Mesothelial cell of epicardium (in vitro differentiated cells): Measurements from ENCODE around the gene LRCH3. TPM values are rescaled to one million over a fixed set of nuclear protein-coding genes. Genes with fewer than 3 reads are reported as not detected.
A peak's percentile ranks its signal among the peaks of the same experiment; 100 is the strongest.

ENCODE experiments used
- DNase-seq, 2 experiments: peaks; one replicate each; pipeline ENCODE4 v3.0.0; 2021; ENCODE audit warnings: low spot score in 2 of 2; ENCODE audit not compliant: unreplicated experiment in 2 of 2
- H3K27ac Mint-ChIP-seq: 2 replicates; pipeline ENCODE4 v1.8.0; 2021; ENCODE audit warnings: mixed read lengths
- H3K27me3 Mint-ChIP-seq: 2 replicates; pipeline ENCODE4 v1.8.0; 2021; ENCODE audit warnings: low read depth, mixed read lengths
- H3K36me3 Mint-ChIP-seq: 2 replicates; pipeline ENCODE4 v1.8.0; 2021; ENCODE audit warnings: mixed read lengths
- H3K4me1 Mint-ChIP-seq: 2 replicates; pipeline ENCODE4 v1.8.0; 2021; ENCODE audit warnings: mixed read lengths
- H3K4me3 Mint-ChIP-seq: 2 replicates; pipeline ENCODE4 v1.8.0; 2021; ENCODE audit warnings: mild to moderate bottlenecking, moderate library complexity, mixed read lengths
- H3K9me3 Mint-ChIP-seq: 2 replicates; pipeline ENCODE4 v1.8.0; 2021; ENCODE audit warnings: mixed read lengths
- CTCF ChIP-seq: fragments of 200-600 bp; sonication (generic); IDR thresholded peaks from one replicate; pipeline ENCODE4 v1.5.0; 2021; ENCODE audit warnings: antibody characterized with exemption; ENCODE audit not compliant: unreplicated experiment
- total RNA-seq: library from RNA; stranded (reverse); gene quantifications from 3 replicates; pipeline ENCODE4 v1.2.1, GENCODE V29; 2021

The LRCH3 gene
- total RNA-seq, 1 donor from 2014 or later = 82.6 TPM

- H3K27ac Mint-ChIP-seq = peak overlapping the region; percentile 68
- peak overlapping the region; percentile 45 for H3K4me3 Mint-ChIP-seq
- peaks cover 16% of the 10 kb centered on the region for H3K4me1 Mint-ChIP-seq
- H3K9me3 Mint-ChIP-seq = no peaks in the 10 kb centered on the region
- no peaks in the 10 kb centered on the region for H3K36me3 Mint-ChIP-seq
- no peak for DNase-seq
- H3K27me3 Mint-ChIP-seq = no peaks in the 10 kb centered on the region
- TF ChIP-seq CTCF = no peak
Observed at GRCh38 chr3:197793247-197793646, 2.2 kb downstream of the LRCH3 start.

GRCh38 chr3:197794115-197794514 lies 3.1 kb downstream of the LRCH3 start:
- Mint-ChIP-seq H3K27ac (no peak overlapping the region), H3K36me3 (no peaks in the 10 kb centered on the region), H3K4me3 (no peak overlapping the region), H3K9me3 (no peaks in the 10 kb centered on the region), H3K27me3 (no peaks in the 10 kb centered on the region), H3K4me1 (peaks cover 16% of the 10 kb centered on the region)
- TF ChIP-seq CTCF = no peak
- no peak for DNase-seq

- no peak for TF ChIP-seq CTCF
- H3K27ac Mint-ChIP-seq = no peak overlapping the region
- peaks cover 2% of the 10 kb centered on the region for H3K36me3 Mint-ChIP-seq
- no peak for DNase-seq
- H3K27me3 Mint-ChIP-seq = no peaks in the 10 kb centered on the region
- H3K4me1 Mint-ChIP-seq = peaks cover 16% of the 10 kb centered on the region
- no peak overlapping the region for H3K4me3 Mint-ChIP-seq
- no peaks in the 10 kb centered on the region for H3K9me3 Mint-ChIP-seq
Observed at GRCh38 chr3:197795200-197795599, 4.1 kb downstream of the LRCH3 start.

- no peak for TF ChIP-seq CTCF
- peak overlapping the region; percentile 36 for H3K27ac Mint-ChIP-seq
- no peak overlapping the region for H3K4me3 Mint-ChIP-seq
- no peaks in the 10 kb centered on the region for H3K27me3 Mint-ChIP-seq
- no peak for DNase-seq
- peaks cover 3% of the 10 kb centered on the region for H3K36me3 Mint-ChIP-seq
- peaks cover 16% of the 10 kb centered on the region for H3K4me1 Mint-ChIP-seq
- no peaks in the 10 kb centered on the region for H3K9me3 Mint-ChIP-seq
Observed at GRCh38 chr3:197796087-197796486, 5.0 kb downstream of the LRCH3 start.

GRCh38 chr3:197798863-197799262 lies 7.8 kb downstream of the LRCH3 start:
- DNase-seq = no peak

More at GRCh38 chr3:197798863-197799262, 7.8 kb downstream of the LRCH3 start:
- peaks cover 7% of the 10 kb centered on the region for H3K4me1 Mint-ChIP-seq
- H3K9me3 Mint-ChIP-seq = no peaks in the 10 kb centered on the region
- H3K4me3 Mint-ChIP-seq = no peak overlapping the region
- peaks cover 3% of the 10 kb centered on the region for H3K36me3 Mint-ChIP-seq
- no peak overlapping the region for H3K27ac Mint-ChIP-seq
- TF ChIP-seq CTCF = no peak
- no peaks in the 10 kb centered on the region for H3K27me3 Mint-ChIP-seq
